ENCODE results near the gene USP37.

The USP37 gene

DNA sequence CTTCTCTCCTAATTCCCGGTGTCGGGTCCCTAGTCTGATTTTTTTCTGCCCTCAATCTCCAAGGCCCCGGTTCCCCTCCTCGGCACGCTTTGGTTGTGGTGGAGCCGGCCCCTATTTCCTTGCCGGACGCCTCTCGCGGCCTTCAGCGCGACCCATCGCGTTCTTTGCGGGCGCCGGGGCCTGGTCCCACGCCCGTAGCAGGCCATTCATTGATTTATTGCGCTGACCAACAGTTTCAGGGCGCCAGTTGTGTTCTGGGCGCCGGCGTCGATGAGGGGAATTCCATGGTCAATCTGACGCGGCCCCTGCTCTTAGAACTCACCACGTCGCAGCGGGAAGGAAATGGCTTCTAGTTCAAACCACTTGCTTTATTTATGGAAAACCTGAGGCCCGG lies 884 bp upstream of the USP37 start:
- Histone ChIP-seq H3K9me3 (ENCODE audit: control insufficient read depth, insufficient read depth, low read length) (no peaks in the 10 kb centered on the region), H3K36me3 (ENCODE audit: control insufficient read depth, low read length) (peaks cover 86% of the 10 kb centered on the region), H3K4me1 (ENCODE audit: control insufficient read depth, low read length) (peaks cover 35% of the 10 kb centered on the region), H3K9me2 (replicated peaks; ENCODE audit: control insufficient read depth, low read length) (no peaks in the 10 kb centered on the region), H3K4me3 (ENCODE audit: low read length) (peak overlapping the region; percentile 83), H4K20me1 (ENCODE audit: control insufficient read depth, insufficient read depth, low read depth, low read length) (peaks cover 10% of the 10 kb centered on the region; the same call in 1 of the 2 replicates), H3K4me2 (ENCODE audit: low read length) (peak overlapping the region; percentile 87), H3K79me2 (ENCODE audit: control insufficient read depth, low read length) (peaks cover 97% of the 10 kb centered on the region), H3F3A (ENCODE audit: control insufficient read depth, insufficient read depth) (no peaks in the 10 kb centered on the region), H3K27me3 (ENCODE audit: control insufficient read depth, low read length) (no peaks in the 10 kb centered on the region), H3K27ac (ENCODE audit: low read depth, low read length) (peak overlapping the region; percentile 83)
- no peak for TF ChIP-seq EZH2phosphoT487 (IDR thresholded peaks at IDR 0.05; ENCODE audit: borderline replicate concordance, low read length)
- TF ChIP-seq, protein P1, sequence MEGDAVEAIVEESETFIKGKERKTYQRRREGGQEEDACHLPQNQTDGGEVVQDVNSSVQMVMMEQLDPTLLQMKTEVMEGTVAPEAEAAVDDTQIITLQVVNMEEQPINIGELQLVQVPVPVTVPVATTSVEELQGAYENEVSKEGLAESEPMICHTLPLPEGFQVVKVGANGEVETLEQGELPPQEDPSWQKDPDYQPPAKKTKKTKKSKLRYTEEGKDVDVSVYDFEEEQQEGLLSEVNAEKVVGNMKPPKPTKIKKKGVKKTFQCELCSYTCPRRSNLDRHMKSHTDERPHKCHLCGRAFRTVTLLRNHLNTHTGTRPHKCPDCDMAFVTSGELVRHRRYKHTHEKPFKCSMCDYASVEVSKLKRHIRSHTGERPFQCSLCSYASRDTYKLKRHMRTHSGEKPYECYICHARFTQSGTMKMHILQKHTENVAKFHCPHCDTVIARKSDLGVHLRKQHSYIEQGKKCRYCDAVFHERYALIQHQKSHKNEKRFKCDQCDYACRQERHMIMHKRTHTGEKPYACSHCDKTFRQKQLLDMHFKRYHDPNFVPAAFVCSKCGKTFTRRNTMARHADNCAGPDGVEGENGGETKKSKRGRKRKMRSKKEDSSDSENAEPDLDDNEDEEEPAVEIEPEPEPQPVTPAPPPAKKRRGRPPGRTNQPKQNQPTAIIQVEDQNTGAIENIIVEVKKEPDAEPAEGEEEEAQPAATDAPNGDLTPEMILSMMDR (IDR thresholded peaks at IDR 0.05; ENCODE audit: low read depth, low read length, poor library complexity, severe bottlenecking), result no peak

DNA sequence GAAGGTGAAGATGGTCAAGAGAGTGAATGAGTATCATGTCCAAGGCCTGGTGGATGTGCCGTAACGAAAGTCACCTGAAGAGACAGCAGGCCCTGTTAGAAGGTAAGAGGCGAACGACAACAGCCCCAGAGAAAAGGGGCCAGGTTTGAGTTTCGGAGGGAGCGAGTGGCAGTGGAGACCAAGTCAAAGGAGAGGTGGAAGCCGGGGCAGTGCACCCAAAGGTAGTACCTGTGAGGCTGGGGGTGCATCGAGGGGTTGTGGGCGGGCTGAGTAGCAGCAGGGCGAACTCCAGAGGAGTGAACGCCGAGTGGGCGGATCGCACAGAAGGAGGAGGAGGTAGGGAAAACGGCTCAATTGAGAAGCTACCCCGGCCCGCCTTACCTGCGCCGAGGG lies 358 bp downstream of the USP37 start:
- Histone ChIP-seq H3K9me3 (ENCODE audit: control insufficient read depth, insufficient read depth, low read length) (no peaks in the 10 kb centered on the region), H3F3A (ENCODE audit: control insufficient read depth, insufficient read depth) (no peaks in the 10 kb centered on the region), H3K36me3 (ENCODE audit: control insufficient read depth, low read length) (peaks cover 86% of the 10 kb centered on the region), H3K27me3 (ENCODE audit: control insufficient read depth, low read length) (no peaks in the 10 kb centered on the region), H4K20me1 (ENCODE audit: control insufficient read depth, insufficient read depth, low read depth, low read length) (peaks cover 10% of the 10 kb centered on the region; the same call in 1 of the 2 replicates), H3K4me3 (ENCODE audit: low read length) (peak overlapping the region; percentile 83), H3K79me2 (ENCODE audit: control insufficient read depth, low read length) (peaks cover 95% of the 10 kb centered on the region), H3K4me2 (ENCODE audit: low read length) (peak overlapping the region; percentile 73), H3K9me2 (replicated peaks; ENCODE audit: control insufficient read depth, low read length) (no peaks in the 10 kb centered on the region), H3K27ac (ENCODE audit: low read depth, low read length) (peak overlapping the region; percentile 83), H3K4me1 (ENCODE audit: control insufficient read depth, low read length) (peaks cover 35% of the 10 kb centered on the region)
- no peak for TF ChIP-seq EZH2phosphoT487 (IDR thresholded peaks at IDR 0.05; ENCODE audit: borderline replicate concordance, low read length)
- TF ChIP-seq, protein P1 (IDR thresholded peaks at IDR 0.05; ENCODE audit: low read depth, low read length, poor library complexity, severe bottlenecking), result no peak

DNA sequence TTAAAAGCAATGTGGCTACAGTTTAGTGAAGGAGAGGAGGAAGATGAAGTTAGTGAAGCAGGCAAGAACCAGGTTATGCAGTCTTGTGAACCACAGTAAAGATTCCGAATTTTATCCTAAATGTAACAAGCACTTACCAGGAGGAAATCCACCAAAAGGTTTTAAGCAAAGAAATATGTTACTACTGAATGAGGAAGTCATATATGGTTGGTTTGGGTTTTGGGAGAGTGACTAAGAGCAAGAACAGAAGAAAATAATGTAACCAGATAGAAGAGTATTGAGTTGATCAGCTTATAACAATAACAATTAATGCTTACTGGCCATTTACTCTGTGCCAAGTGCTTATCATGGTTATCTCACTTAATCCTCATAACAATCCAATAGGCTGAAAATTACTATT lies 1.9 kb downstream of the USP37 start:
- no peak for TF ChIP-seq EZH2phosphoT487 (IDR thresholded peaks at IDR 0.05; ENCODE audit: borderline replicate concordance, low read length)
- TF ChIP-seq, protein P1 (IDR thresholded peaks at IDR 0.05; ENCODE audit: low read depth, low read length, poor library complexity, severe bottlenecking), result no peak
- no peaks in the 10 kb centered on the region for H3K9me2 ChIP-seq (replicated peaks; ENCODE audit: control insufficient read depth, low read length)
- no peaks in the 10 kb centered on the region for H3K9me3 ChIP-seq (ENCODE audit: control insufficient read depth, insufficient read depth, low read length)
- no peak overlapping the region for H3K27ac ChIP-seq (ENCODE audit: low read depth, low read length)
- H3K79me2 ChIP-seq (ENCODE audit: control insufficient read depth, low read length), result peaks cover 91% of the 10 kb centered on the region
- H4K20me1 ChIP-seq (ENCODE audit: control insufficient read depth, insufficient read depth, low read depth, low read length), result peaks cover 10% of the 10 kb centered on the region; the same call in 1 of the 2 replicates
- peak overlapping the region; percentile 73 for H3K4me2 ChIP-seq (ENCODE audit: low read length)
- peaks cover 86% of the 10 kb centered on the region for H3K36me3 ChIP-seq (ENCODE audit: control insufficient read depth, low read length)
- H3K4me3 ChIP-seq (ENCODE audit: low read length), result peak overlapping the region; percentile 83
- H3K27me3 ChIP-seq (ENCODE audit: control insufficient read depth, low read length), result no peaks in the 10 kb centered on the region
- H3K4me1 ChIP-seq (ENCODE audit: control insufficient read depth, low read length), result peaks cover 32% of the 10 kb centered on the region
- 0 out of 2 replicates have a peak, but pooled peaks cover 3% of the 10 kb centered on the region for H3F3A ChIP-seq (ENCODE audit: control insufficient read depth, insufficient read depth)

Data from DOHH2 (cell line).